ENCODE measurements around the gene HMG20B. TPM values are rescaled to one million over a fixed set of nuclear protein-coding genes. Genes with fewer than 3 reads are reported as not detected.

Gene HMG20B
- total RNA-seq, 8 experiments from 2014 or later = 17.0 to 122 (median 35.3) TPM

Other genes starting within 250 kb of the HMG20B start
- gene NFIC, start 206.4 kb upstream of the HMG20B start, total RNA-seq = 10 to 100 TPM in 4 of 8 experiments, 1 to 10 TPM in 2, under 1 TPM in 2; 0.82 to 77.5 (median 6.3) TPM
- gene SMIM24, start 92.4 kb upstream of the HMG20B start, total RNA-seq = 1 to 10 TPM in 1 of 8 experiments, under 1 TPM in 3, not detected in 4; 0.11 to 1.3 (median 0.52) TPM
- gene SMIM44, start 89.5 kb upstream of the HMG20B start, total RNA-seq = not detected
- 10 to 100 TPM in 2 of 8 experiments, 1 to 10 TPM in 6; 4.6 to 11.4 (median 8.2) TPM for gene DOHH, start 72.3 kb upstream of the HMG20B start, total RNA-seq
- 10 to 100 TPM; 15.8 to 33.6 (median 23.0) TPM for gene FZR1, start 66.6 kb upstream of the HMG20B start, total RNA-seq
- gene TEKTIP1, start 33.8 kb upstream of the HMG20B start, total RNA-seq = 1 to 10 TPM in 4 of 8 experiments, under 1 TPM in 4; 0.50 to 4.3 (median 0.99) TPM
- 10 to 100 TPM; 21.9 to 87.4 (median 44.0) TPM for gene MFSD12, start 15.4 kb upstream of the HMG20B start, total RNA-seq
- gene GIPC3, start 12.5 kb downstream of the HMG20B start, total RNA-seq = under 1 TPM in 7 of 8 experiments, not detected in 1; 0.05 to 0.84 (median 0.14) TPM
- gene TBXA2R, start 33.9 kb downstream of the HMG20B start, total RNA-seq = under 1 TPM in 7 of 8 experiments, not detected in 1; 0.07 to 0.62 (median 0.36) TPM
- gene CACTIN, start 53.8 kb downstream of the HMG20B start, total RNA-seq = 10 to 100 TPM; 11.7 to 23.0 (median 15.7) TPM
- 10 to 100 TPM in 6 of 8 experiments, 1 to 10 TPM in 2; 6.7 to 21.4 (median 13.7) TPM for gene PIP5K1C, start 127.5 kb downstream of the HMG20B start, total RNA-seq
- gene TJP3, start 135.4 kb downstream of the HMG20B start, total RNA-seq = 1 to 10 TPM in 2 of 8 experiments, under 1 TPM in 3, not detected in 3; 0.41 to 7.4 (median 0.96) TPM
- 10 to 100 TPM; 12.3 to 26.3 (median 16.8) TPM for gene APBA3, start 188.7 kb downstream of the HMG20B start, total RNA-seq
- 100 to 1,000 TPM in 1 of 8 experiments, 10 to 100 TPM in 7; 62.6 to 106 (median 86.6) TPM for gene MRPL54, start 189.7 kb downstream of the HMG20B start, total RNA-seq
- gene RAX2, start 199.3 kb downstream of the HMG20B start, total RNA-seq = under 1 TPM in 7 of 8 experiments, not detected in 1; 0.05 to 1.00 (median 0.21) TPM
- 1 to 10 TPM in 4 of 8 experiments, under 1 TPM in 4; 0.29 to 1.8 (median 1.0) TPM for gene MATK, start 213.4 kb downstream of the HMG20B start, total RNA-seq